ENCODE results near the gene CLCN1. TPM values are rescaled to one million over a fixed set of nuclear protein-coding genes. Genes with fewer than 3 reads are reported as not detected.

CLCN1 gene
- total and polyA plus RNA-seq, 10 of the 15 experiments (the other 5 are each of a cell fraction or from before 2014, with no cell fraction given): 0.30 TPM; not detected in 9

GRCh38 chr7:143322760-143323633 is 7.1 kb downstream of the CLCN1 start (continued):
- TF ChIP-seq SIN3A (IDR thresholded peaks at IDR 0.05; ENCODE audit: low read depth, low read length): no peak
- TF ChIP-seq SKIL (IDR thresholded peaks at IDR 0.05; ENCODE audit: low read depth, poor library complexity, severe bottlenecking): no peak

GRCh38 chr7:143323653-143324052 is 7.7 kb downstream of the CLCN1 start:
- BruUV-seq (replicated peaks): no TSS peak
- RAD21 ChIA-PET (ENCODE audit: unreplicated experiment): no interaction called here

More at GRCh38 chr7:143323653-143324052, 7.7 kb downstream of the CLCN1 start:
- no peak for ATAC-seq
- no peak for DNase-seq (ENCODE audit: low read depth, low spot score)
- no peak for FAIRE-seq
- H3K27me3 ChIP-seq (replicated peaks in 1 of 2; ENCODE audit: control insufficient read depth in 2 of 2, insufficient read depth in 2 of 2, low read length in 1 of 2): no peaks in the 10 kb centered on the region
- no peaks in the 10 kb centered on the region for H3K36me3 ChIP-seq (ENCODE audit: control insufficient read depth in 2 of 2, insufficient read depth in 2 of 2, low read length in 1 of 2)
- ChIA-PET SMC1A (ENCODE audit: uncharacterized antibody, unreplicated experiment) (no interaction called here), CTCF (no interaction called here), POLR2A (interaction anchor here (0.6 kb wide), 1 partner anchor 54 kb away, joined by 4 read pairs; no protein-coding TSS in a partner anchor)
- no peak overlapping the region for H3K4me2 ChIP-seq (ENCODE audit: control insufficient read depth, insufficient read depth)
- no peaks in the 10 kb centered on the region for H4K20me1 ChIP-seq (ENCODE audit: control insufficient read depth, insufficient read depth)
- no peak overlapping the region for H3K4me3 ChIP-seq
- TF ChIP-seq HDAC2 (IDR thresholded peaks at IDR 0.05) (no peak), IKZF2 (IDR thresholded peaks at IDR 0.05) (no peak), ATF7 (IDR thresholded peaks at IDR 0.05; ENCODE audit: low read depth) (no peak), ASH2L (IDR thresholded peaks at IDR 0.05; ENCODE audit: borderline replicate concordance, low read depth) (no peak), KAT2A (conservative IDR thresholded peaks at IDR 0.05; ENCODE audit: control insufficient read depth, low read depth, low read length) (no peak), SPI1 (IDR thresholded peaks at IDR 0.05; ENCODE audit: borderline replicate concordance, insufficient read depth, low read depth, low read length) (peak; percentile 13; the same call in 1 of the 2 replicates)
- in situ Hi-C loops (cut with MboI) (no loop called here), intact Hi-C loops (cut with micrococcal nuclease; ENCODE audit: unreplicated experiment) (no loop called here)
- no peak overlapping the region for H2AFZ ChIP-seq (ENCODE audit: control insufficient read depth, low read depth, low read length)
- H3K9ac ChIP-seq (ENCODE audit: control insufficient read depth, insufficient read depth, low read length): no peak overlapping the region
- H3K79me2 ChIP-seq (ENCODE audit: control insufficient read depth, insufficient read depth, low read length): no peaks in the 10 kb centered on the region
- no peaks in the 10 kb centered on the region for H3K9me3 ChIP-seq (replicated peaks; ENCODE audit: control insufficient read depth, insufficient read depth, low read length)
- WGBS (ENCODE audit: insufficient coverage, insufficient replicate concordance, low lambda C conversion rate, missing lambda C conversion rate): 55% methylated on average over 12 of the region's 12 CpGs
- no peak overlapping the region for H3K27ac ChIP-seq (ENCODE audit: control insufficient read depth, insufficient read depth)
- peaks cover 10% of the 10 kb centered on the region; the same call in 1 of the 2 replicates for H3K4me1 ChIP-seq (ENCODE audit: control insufficient read depth, insufficient read depth, low read length)
